Nucleus accumbens (tissue), 56 donors: ENCODE data around the gene ACSF2.
A peak's percentile ranks its signal among the peaks of the same experiment; 100 is the strongest.
"Not testable (repeated sequence)": the region's sequence is repeated elsewhere in the genome, so short reads cannot be mapped to it uniquely, and the experiment has no call there.

ENCODE experiments used
- DNase-seq, 56 donors: peaks; one replicate each; lab custom pipeline; 2025; lab: John Stamatoyannopoulos, UW

The ACSF2 gene

DNA sequence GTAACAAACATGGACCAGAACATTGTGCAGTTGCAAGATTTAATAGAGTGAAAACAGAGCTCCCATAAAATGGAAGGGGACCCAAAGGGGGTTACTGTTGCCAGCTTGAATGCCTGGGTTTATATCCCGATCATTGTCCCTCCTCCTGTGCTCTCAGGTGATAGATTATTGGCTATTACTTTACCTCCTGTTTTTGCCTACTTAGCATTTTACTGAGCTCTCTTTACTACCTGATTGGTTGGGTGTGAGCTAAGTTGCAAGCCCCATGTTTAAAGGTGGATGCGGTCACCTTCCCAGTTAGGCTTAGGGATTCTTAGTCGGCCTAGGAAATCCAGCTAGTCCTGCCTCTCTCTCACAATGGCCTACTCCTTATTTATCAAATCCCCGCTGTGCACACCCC is 20.7 kb upstream of the ACSF2 start:
- DNase-seq: not testable (repeated sequence)

DNA sequence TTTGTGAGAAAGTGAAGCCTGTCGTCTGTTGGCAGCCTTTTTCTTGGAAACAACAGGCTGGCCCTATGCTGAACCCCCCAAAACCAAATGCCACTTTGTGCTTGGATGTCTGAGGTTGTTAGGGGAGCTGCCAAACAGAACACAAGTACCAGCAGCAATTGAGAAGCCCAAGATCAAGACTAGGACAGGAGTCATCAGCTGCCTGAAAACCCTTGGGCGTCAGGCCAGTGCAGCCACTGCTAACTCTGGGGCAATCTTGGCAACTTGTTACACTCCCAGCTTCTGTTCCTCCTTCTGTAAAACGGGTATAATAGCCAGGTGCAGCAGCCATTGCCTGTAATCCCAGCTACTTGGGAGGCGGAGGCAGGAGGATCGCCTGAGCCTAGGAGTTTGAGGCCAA is 19.4 kb upstream of the ACSF2 start:
- no peak for DNase-seq

DNA sequence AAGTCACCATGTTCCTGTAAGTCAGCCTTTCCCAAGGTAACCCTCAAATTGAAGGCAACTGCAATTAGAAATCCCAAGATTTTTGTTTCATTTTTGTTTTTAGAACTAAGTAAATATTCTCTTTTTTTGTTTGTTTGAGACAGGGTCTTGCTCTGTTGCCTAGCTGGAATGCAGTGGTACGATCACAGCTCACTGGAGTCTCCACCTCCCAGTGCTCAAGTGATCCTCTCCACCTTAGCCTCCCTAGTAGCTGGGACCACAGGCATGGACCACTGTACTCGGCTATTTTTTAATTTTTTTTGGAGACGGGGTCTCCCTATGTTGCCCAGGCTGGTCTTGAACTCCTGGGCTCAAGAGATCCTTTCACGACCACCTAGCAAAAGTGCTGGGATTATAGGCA is 18.1 kb upstream of the ACSF2 start:
- DNase-seq: no peak

DNA sequence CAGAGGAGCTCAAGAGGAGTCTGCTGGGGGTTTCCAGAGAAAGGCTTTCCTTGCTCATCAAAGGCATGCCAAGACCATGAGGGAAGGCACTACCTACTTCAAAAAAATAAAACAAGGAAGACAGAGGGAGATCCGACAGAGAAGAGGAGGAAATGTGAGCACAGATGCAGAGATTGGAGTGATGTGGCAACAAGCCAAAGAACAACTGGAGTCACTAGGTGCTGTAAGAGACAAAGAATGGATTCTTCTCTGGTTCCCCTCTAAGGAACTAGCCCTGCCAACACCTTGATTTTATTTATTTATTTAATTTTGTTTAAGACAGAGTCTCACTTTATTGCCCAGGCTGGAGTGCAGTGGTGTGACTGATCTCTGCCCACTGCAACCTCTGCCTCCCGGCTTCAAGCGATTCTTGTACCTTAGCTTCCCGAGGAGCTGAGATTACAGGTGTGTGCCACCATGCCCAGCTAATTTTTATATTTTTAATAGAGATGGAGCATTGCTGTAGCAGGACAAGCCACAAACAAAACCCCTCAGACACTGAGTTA is 13.8 kb upstream of the ACSF2 start:
- DNase-seq: no peak

DNA sequence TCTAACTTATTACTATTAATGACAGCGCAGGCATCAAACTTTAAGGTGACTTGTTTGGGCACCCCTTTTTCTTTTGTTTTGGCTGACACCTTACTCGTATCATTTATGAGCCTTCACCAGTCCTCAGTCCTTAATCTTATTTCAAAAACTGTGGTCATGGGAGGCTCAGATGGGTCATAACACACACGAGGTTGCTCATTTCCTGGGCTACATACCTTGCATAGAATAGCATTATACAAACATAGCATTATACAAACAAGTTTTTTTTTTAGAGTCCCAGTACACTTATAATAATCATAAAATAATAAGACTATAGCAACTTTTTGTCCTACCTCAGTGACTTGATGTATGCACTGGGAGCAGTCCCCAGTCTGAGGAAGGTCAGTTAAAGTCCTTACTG is 11.2 kb upstream of the ACSF2 start:
- DNase-seq: no peak

DNA sequence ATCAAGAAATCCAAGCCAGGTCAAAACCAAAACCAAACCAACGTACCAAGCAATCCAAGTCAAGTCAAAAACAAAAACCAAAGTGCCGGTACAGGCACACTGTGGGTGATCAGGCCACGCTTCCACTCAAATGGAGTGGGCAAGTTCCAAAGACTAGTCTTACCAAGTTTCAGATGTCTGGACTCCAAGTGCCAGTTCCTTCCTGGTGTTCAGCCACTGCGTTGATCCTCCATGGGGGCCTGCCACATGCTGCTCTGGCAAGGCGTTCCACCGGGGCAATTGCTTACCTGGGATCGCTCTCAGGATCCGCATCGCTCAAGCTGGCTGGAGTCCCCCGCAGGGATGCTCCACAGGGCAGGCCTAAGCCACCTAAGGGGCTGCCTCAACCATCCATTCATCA is 6.4 kb upstream of the ACSF2 start:
- not testable (repeated sequence) for DNase-seq

DNA sequence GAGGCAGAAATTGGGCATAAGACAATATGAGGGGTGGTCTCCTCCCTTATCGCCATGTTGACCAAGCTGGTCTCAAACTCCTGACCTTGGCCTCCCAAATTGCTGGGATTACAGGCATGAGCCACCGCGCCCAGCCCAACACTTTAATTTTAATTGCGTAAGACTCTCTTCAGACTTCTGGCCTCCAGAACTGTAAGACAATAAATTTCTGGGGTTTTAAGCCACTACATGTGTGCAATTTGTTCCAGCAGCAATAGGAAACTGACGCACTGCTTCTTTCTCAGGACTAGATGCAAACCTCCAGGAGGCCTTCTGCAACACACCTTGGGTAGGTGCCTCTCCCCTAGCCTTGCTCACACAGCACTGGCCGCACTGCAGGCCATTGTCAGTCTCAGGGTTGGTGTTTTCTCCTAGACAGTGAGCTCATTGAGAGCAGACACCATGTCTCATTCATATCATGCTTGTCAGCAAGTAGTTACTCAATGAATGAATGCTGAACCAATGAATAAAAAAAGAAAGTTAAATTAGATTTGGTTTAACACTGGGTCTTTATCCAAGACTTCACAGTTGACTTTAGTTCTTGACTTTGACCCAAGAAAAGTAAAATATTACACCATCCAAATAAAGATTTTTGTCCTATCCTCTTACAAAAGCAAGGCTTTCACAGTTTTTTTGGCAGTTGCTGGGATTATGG is 5.5 kb upstream of the ACSF2 start:
- no peak for DNase-seq

DNA sequence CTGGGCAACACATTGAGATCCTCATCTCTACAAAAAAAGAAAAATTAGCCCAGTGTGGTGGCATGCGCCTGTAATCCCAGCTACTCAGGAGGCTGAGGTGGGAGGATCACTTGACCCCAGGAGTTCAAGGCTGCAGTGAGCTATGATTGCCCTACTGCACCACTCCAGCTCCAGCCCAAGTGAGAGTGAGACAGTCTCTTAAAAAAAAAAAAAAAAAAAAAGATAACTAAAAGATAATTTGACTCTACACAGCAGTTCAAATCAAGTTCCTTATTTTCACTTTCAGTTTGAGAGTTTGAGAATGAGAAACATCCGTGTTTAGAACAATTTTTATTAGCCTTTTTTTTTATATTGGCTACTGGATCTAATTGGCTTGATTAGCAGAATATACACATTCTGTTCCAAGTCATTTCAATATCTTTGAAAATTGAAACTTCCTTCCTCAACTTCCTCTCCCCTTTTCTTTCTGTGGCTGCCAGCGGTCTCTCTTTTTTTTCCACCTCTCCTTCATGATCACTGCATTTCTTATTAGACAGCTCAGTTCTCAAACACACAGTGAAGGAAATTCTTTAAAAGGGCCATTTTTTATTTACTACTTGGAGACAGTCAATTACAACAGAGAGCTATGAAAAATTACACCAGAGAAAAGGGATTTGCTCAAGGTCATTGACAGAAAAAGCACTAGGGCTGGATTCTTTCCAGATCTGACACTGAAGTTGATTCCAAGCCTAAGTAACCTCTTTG is 4.5 kb upstream of the ACSF2 start:
- no peak for DNase-seq

DNA sequence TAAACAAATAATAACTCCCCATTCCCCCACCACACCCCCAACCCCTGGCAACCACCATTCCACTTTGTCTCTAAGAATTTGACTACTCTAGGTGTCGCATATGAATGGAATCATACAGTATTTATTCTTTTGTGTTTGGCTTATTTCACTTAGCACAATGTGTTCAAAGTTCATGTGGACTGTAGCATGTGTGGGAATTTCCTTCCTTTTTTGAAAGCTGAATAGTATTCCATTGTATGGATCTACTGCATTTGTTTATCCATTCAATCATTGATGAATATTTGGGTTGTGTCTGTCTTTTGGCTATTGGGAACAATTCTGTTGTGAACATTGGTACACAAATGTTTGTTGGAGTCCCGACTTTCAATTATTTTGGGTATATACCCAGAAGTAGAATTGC is 3.3 kb upstream of the ACSF2 start:
- no peak for DNase-seq

DNA sequence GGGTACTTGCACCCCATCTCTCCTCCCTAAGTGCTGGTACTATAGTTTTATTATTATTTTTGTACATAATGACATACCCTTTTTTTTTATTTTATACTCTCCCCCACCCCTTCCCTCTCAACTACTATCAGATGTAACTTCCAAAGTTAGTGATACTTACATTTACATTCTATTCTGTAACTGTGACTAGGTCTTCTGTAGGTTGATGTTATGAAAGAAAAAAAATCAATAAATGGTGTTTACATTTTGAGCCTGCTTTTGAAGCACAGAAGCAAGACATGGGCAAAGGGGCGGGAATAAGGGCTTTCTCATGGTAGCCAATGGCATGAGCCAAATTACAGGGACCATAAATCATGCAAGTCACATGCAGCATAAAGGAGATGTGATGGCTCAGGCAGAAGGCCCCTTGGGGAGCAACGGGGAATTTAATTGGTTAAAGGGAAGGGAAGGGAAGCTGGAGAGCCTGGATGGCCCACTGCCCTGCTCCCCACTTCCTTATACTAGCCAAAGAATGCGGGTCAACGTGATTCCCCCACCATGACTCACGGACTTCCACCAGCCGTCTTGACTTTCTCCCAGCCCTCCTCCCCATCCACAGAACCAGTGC is 2.4 kb upstream of the ACSF2 start:
- no peak for DNase-seq

DNA sequence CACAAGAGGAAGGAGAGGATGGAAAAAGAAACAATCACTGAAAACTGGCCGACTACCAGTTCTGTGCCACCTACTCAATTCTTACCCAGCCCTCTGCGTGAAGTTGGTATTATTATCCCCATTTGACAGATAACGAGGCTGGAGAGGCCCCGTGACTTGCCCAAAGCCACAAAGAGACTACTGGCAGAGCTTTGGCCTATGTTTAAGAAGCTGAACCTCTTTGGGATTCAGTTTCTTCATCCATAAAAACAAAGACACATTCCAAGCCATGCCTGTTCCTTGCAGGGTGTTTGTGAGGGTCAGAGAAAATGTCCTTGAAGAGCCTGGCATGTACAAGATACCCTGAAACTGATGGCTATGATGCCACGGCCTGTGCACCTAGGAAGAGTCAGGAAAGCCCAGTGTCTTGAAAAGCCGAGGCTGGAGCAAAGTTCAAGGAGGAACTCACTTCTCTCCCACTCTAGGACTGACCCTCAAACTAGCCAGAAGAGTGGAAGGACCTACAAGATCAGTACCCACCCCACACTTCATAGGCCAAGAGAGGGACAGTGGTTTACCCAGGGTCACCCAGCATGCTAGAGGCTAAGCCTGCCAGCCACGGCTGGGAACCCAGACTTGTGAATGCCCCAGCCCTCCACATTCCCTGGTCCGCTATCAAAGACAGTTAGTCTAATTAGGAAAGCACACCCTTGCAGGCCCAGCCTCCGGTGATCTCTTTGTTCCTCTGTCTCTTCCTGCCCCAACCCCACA is 1.6 kb upstream of the ACSF2 start:
- DNase-seq: no peak

DNA sequence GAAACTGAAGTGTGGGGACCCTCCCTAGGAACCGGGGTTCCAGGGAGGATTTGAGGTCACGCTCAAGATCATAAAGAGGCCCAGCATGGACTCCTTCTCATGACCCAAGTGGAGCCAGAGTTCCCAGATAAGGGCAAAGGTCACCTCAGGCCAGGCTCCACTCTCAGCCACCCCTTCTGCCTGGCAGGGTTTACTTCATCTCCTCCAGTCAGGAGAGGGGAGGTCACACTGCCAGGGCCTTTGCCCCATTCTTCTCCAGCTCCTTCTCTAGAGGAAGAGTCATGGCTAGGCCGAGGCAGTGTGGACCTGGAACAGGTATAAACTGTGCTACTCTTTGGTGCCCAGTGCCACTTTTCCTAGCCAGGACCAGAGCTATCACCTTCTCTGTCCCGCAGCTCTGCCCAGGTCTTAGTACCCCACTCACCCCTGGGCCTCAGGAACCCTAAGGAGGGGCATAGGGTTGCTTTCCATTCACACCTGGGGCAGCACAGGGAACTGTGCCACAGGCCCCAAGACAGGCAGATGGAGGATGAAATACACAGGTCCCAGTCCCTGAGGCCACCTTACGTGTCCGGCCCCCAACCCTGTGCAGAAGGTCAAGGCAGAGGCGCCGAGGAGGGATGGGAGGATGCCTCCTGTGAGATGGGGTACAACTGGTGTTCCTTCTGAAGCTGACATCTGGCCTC is 879 bp upstream of the ACSF2 start:
- no peak for DNase-seq

DNA sequence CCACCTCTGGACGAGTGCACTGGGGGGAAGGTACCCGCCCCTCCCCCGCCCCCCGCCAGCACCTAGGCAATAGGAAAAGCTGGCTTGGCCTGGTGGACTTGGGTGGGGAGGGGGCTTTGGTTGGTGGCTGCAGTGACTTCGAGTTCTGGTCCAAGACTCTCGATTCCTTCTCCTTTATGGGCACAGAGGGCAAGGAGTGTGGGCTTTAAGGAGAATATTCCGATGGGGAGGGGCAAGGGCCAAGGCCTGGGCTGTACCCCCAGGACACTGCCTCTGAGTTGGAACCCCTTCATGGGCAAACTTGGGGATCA is 409 bp downstream of the ACSF2 start:
- peak in 2 of 56 donors; percentile 15 for DNase-seq

DNA sequence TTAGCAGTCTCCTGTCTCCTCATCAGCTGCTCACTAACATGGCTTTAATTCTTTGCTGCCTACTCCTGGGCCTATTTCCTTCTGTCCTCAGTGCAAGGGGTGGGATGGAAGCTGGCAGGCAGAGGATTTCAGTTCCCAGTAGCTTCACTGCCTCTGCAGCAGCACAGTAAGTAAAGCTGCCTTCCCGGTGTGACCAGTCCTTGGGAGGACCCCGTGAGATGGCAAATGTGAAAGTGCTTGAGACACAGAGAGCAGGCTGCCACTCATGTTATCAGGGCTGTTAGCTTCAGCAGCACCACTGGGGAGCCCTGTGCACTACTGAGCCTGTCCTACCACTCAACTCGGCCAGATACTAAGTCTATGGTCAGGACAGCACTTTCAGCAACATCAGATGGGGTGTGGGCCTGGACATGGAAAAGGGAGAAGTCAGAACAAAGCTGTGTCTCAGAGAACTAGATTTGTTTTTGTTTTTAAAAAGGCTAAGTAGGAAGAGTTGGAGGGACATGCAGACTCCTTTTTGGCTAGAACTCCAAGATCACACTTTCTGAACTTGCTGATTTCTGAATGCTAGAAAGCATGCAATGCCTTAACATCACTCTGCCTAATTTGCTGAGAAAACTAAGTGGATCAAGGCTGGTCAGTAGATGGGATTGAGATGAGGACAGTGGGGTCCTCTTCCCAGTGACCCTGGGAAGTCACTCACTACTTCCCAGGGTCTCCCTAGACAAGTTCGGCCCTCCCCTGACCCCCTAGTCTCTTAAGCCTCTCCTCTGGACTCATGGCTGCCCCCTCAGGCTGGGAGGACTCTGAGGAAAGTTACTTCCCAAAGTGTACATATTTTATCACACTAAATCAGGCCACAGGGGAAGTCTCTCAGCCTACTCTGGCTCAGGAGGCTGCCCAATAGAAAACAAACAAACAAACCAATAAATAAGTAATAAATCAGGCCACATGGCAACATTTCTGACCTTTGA is 1.1 kb downstream of the ACSF2 start:
- DNase-seq: no peak

DNA sequence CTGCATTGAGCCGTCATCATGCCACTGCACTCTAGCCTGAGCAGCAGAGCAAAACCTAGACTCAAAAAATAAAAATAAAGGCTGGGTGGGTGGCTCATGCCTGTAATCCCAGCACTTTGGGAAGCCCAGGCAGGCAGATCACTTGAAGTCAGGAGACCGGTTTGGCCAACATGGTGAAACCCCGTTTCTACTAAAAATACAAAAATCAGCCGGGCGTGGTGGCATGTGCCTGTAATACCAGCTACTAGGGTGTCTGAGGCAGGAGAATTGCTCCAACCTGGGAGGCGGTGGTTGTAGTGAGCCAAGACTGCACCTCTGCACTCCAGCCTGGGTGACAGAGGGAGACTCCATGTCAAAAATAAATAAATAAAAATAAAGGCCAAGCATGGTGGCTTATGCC is 2.1 kb downstream of the ACSF2 start:
- DNase-seq: not testable (repeated sequence)

DNA sequence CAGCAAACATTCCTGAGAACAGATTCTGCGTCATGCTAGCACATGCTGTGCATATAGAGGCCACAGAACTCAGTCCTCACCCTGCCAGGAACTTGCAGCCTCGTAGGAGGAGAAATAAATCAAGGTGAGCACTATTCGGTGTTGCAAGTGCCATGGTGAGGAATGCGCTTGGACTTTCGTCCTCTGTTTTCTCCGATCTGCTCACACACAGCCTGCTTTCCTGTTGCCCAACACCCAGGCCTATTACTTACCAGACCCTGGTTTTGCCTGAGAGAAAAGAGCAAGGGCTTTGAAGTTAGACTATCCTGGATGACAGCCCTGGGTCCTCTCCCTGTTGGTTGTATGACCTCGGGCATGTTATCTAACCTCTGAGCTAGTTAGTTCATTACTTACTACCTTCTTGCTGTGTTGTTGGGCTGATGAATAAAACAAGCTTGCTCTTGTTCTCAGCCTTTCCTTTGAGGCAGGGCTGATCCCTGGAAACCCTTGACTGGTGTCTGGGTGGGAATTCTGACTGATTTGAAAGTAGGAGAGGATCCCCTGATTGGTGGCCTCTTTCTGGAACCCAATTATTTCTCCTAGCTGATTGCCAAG is 2.9 kb downstream of the ACSF2 start:
- no peak for DNase-seq

DNA sequence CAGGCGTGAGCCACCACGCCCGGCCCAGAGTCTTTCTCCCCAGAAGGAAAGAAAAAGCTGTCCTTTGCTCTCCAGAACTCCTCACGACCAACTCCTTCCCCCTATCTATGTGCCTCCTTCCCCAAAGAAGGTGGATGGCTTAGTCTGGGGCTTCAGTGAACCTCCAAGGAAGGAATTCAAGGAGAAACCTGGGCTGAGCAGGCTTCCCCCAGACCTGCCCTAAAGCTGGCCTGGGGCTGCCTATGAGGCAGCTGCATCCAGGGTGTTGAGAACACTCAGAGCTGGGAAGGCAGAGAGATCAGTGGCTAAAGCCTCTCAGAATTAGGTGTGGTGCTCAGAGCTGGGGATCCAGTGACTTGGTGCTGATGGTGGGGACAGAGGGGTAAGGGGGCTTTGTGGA is 3.8 kb downstream of the ACSF2 start:
- no peak for DNase-seq

DNA sequence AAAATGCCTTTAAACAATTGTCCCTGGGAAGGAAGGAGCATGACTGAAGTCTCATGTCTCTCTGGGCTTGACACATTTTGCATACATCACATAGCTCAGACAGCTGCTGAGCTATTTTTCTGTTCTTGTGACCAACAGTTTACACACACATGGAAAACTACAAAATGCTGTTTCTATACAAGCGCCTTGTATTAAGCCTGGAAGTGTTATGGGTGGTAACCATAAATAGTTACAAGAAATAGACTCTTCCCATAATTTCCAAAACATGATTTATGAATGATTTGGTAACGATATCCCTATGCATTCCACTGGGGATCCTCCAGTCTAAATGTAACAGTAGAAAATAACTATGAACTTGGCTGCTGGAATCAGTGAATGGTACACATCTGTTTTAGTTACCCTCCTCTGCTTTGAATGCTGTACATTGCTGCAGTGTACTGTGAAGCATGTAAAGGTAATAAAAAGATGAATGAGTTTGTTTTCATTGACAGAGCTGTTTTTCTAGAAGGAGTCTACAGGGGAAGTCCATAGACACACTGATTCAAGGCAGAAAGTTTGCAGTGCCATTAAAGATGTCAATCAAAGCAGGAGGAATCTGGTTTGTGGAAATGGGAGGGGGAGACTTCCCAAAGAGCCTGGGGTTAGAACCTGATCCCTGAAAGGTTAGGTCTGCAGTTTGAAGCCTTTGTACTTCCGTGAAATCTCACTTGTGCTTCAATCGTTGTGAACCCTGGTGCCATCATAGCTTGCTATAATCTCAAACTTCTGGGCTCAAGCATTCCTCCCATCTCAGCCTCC is 5.0 kb downstream of the ACSF2 start:
- no peak for DNase-seq
